Measurements from ENCODE around the gene BANP.
"Not testable (repeated sequence)": the region's sequence is repeated elsewhere in the genome, so short reads cannot be mapped to it uniquely, and the experiment has no call there.

BANP gene

DNA sequence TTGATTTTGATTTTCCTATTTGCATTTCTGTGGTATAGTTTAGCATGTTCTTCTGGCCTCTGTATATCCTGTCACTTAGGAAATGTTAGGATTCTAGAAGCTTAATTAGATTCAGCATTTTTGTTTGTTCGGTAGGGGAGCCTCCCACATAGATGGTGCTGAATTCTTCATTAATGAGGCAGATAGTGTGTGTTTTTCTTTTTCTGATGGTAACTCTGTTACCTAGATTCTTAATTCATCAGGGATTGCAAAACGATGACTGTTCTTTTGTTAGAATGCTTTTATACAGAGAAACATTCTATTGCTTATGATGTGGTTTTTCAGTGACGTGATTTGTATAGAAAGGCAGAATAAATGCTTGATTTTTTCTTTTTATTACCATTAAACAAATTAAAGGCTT is 19.0 kb downstream of the BANP start:
- no peak for DNase-seq

DNA sequence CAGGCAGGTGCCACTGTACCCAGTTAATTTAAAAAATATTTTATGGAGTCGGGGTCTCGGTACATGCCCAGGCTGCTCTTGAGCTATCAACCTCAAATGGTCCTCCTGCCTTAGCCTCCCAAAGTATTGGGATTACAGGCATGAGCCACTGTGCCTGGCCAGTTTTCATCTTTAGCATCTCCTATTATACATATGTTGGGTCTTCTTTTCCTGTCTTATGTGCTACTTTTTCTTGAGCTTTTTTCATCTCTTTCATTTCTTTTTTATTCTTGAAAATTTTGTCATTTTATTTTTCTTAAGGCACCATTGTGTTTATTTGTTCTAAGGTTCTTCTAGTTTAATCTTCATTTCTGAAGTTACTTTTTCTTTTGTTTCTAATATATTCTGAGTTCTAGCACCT is 20.7 kb downstream of the BANP start:
- DNase-seq, result no peak

DNA sequence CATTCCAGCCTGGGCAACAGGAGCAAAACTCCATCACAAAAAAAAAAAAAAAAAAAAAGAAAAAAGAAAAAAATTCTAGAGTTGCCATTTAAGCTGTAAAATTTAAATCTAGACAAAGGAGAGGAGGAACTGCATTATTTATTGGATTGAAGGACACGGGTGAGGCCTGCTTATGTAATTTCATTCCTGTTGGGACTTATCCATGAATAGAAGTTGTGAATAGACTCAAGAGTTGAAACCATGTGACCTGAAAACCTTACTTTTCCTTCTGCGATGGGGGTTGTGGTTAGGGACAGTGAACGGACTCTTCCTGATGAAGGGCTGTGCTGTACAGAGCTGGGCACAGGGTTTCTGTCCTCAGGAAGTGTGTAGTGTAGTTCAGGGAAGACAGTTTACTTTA is 22.5 kb downstream of the BANP start:
- no peak for DNase-seq

DNA sequence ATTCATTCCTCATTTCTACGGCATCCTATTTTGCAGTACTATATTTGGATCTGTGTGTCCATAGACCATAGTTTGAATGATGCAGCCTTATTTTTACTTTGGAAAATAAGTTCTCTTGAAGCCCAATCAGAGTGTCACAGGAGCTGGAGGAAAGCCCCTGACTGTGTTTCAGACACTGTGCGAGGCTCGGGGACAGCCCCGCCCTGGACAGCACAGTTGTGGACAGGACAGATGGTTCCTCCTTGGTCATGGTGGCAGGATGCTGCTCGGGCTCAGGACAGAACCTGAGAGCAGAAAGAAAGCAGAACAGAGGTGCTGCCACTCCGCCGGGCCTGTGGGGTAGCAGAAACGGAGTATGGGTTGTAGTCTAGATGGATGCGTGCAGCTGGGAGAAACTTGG is 22.9 kb downstream of the BANP start:
- no peak for DNase-seq

DNA sequence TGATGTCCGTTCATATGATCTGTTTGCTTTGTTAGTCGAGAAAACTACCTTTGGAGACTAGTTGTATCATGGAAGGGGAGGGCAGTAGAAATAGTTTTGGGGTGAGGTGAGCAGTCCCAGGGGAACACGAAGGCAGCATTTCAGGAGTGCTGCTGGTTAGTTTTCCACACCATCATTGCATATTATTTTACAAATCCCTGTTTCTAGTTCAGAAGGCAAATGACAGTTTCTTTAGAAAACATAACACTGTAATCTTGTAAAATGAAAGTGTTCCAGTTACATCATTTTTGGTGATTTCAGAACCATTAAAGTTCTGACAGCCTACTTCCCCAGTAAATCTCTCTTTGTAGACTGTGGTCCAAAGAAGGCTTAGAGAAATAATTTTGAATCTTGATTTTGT is 25.4 kb downstream of the BANP start:
- DNase-seq, result no peak

DNA sequence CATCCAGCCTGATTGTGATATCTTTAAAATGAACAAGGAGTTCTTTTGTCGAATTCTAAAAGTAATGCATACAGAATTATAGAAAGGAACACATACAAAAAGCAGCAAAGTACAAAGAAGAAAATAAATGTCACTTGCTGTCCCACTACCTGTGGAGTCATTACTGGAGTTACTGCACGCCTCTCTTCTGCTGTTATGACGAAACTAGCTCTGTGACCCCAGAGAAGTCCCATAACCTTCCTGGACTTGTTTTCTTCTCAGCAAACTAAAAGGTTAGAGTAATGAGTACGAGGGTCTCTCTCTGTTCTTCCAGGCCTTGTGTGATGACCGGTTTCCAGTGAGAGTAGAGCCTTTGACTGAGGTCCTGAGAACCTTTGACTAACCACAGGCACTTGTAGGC is 26.9 kb downstream of the BANP start:
- DNase-seq, result no peak

DNA sequence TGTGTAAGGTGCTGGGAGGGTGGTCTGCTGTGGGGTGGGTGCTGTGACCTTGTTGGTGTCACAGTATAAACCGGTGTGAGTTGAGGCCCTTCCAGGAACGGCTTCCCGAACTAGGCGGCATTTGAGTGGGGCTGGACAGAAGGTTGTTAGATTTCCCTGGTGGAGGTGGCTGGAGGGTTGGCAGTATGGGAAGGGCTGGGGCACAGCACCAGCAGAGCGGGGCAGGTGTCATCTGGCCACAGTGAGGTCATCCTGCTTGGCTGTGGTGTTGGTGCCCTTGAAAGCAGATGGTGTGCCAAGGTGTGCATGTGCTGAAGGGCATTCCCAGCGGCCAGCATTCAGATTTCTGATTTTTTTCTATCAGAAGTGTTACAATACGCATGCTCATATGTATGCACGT is 28.1 kb downstream of the BANP start:
- DNase-seq, result no peak

DNA sequence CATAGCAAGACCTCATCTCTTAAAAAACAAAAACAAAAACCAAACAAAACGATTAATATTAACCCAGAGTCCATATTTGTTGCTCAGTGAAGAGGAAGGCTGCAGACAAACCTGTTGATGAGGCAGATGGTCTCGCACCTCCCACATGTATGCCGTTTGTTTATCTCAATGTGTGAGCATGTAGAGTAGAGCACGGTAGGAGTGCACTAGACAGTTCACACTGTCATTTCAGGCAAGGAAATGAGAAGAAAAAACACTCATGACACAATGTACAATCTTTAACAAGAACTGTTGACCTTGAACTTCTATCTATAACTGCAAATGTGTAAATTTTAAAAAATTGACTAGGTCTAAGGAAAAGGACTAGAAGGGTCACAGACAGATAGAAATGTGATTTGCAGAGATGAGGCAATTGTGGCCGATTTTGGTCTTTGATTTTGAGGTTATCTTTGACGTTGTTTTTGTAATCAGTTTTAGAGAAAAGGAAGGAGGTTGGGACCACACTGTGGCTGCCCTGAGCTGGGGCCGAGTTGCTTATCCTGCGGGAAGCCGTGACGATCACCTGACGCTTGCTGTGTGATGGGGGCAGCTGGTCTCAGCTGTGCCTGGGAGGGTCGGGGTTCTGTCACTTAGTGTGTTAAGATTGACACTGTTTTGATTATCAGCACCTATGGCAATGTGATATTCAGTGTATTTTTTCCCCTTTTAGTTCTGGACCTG is 28.8 kb downstream of the BANP start:
- not testable (repeated sequence) for DNase-seq

DNA sequence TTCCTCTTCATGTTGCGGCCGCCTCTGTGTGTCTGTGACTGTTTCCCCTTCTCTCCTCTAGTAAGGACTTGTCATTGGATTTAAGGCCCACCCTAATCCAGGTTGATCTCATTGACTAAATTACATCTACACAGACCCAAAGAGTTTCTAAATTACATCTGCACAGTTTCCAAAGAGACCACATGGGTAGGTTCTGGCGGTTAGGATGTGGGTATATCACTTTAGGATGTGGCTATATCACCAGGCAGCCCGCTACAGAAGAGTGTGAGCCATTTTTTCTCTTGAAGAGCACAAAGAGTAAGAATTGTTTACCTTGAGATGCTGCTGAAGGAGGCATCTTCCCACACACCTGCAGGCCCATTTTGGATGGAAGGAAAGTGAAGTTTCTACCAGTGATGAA is 30.1 kb downstream of the BANP start:
- DNase-seq, result not testable (repeated sequence)

DNA sequence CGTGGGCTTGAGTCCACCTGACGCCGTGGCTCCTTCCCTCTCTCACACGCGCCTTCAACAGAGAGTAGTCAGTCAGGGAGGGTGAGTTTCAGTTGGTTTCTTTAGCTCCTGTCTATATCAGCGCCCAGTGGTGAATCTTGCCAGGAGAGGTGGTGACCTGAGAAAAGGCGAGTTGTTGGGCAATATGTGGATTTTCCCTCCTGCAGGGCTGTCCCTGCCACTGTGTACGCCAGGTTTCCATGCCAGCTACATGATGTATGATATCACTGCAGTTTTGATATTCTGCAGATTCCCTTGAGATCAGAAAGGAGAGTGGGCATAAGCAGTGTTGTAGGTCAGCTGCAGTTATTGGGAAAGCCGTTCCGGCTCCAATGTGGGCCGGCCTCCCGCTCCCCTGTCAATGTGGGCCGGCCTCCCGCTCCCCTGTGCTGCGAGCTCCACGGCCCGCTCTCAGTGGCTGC is 31.4 kb downstream of the BANP start:
- DNase-seq, result no peak

DNA sequence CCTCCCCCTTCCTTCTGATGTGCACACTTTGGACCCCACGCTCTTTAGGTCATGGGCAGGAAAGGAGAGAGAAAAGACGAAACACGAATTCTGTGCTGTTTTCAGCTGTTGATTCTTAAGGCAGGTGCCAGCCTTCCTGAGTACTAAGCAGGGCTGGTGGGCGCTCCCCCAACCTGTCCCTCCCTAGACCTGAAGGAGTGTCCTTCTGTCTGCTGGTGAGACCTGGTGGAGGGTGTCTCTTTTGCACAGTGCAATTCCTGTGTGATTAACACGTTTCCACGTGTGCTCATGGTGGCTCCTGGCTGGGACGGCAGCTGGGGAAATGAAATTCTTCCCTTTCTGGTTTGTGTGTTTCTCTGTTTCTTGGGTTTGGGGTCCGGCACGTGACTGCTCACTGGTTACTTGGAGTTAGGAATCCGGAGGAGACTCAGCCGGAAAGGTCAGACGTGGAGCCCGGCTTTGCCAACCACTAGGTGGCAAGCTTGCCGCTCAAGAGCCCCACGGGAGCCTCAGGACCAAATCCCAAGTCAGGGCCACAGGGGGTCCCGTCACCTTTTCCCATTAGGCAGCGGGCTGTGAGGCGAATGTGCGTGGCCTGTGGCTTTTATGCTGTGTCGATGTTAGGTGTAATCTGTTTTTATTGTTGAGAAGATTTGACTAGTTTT is 32.0 kb downstream of the BANP start:
- DNase-seq, result not testable (repeated sequence)

DNA sequence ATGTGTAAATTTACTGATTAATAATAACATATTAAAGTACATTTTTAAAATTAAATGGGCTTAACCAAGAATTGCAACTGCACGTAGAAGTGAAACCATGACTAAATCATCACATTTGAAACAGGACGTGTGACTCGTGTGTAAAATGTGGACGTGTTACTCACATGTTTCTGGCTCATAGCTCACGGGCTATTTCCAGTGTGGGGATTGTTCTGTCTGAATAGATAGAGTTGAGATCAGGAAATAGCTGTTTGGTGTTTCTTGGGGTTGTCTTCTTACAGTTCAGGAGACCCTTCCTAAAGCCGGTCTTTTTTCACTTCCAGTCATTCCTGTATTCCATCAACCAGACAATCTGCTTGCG is 32.5 kb downstream of the BANP start:
- not testable (repeated sequence) for DNase-seq

DNA sequence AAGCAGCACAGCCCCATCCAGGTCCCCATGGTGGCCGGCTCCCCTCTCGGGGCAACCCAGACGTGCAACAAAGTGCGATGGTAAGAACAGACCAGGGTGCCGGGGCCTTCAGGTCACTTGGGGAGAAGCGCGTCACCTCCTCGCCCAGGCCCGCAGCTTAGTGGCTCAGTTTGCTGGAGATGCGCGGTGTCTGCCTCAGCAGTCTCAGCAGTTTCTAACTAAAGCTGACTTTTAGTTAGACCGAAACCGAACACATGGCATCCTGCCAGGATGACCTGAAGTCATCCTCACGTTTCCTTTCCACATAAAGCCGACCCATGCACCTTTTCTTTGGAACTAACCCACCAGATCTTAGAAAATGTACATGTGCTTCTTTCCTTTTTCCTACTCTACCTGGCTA is 32.9 kb downstream of the BANP start:
- not testable (repeated sequence) for DNase-seq

DNA sequence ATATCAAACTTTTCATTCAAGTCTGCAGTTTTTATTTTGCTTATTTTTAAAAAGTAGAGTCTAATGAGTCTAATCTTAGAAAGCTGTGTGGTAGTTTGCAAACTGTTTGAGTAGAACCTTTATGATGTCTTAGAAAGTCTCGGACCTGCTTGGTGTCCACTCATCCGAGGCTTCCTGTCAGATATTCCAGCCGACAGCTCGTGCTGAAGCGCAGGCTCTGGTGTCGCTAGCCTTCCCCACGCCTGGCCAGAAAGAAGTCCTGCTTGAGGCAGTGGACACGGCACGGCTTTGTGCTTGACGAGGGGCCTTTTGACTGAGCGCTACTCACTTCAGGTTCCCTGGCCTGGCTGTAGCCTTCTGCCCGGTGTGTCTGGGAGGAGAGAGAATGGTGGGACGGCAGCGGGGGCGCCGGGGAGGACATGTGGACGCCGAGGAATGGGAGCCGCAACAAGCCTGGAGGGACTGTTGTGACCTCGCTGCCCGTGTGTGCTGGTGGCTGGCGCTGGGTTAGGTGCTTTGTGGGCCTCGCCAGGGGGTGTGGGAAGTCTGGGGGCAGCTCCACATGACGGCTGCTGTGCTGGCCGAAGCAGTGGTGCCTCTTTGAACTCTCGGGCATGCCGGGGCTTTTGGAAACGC is 33.5 kb downstream of the BANP start:
- DNase-seq, result no peak

DNA sequence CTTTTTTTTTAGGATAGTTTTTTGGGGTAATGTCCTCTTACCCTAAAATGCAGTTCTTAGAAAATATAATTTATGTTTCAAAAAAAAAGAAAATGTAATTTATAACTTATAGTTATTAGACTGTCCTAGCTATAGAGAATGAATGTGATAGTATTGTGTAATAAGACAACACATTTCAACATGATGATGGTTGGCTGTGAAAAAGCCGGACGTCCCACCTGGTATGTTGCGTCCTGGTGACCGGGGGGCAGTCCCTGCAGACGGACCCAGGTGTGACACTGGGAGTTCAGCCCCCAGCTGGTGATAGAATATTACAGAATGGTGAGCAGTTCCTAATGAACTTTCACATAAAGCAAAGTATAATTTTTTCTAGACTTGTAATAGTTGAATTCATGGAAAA is 34.3 kb downstream of the BANP start:
- DNase-seq, result not testable (repeated sequence)

DNA sequence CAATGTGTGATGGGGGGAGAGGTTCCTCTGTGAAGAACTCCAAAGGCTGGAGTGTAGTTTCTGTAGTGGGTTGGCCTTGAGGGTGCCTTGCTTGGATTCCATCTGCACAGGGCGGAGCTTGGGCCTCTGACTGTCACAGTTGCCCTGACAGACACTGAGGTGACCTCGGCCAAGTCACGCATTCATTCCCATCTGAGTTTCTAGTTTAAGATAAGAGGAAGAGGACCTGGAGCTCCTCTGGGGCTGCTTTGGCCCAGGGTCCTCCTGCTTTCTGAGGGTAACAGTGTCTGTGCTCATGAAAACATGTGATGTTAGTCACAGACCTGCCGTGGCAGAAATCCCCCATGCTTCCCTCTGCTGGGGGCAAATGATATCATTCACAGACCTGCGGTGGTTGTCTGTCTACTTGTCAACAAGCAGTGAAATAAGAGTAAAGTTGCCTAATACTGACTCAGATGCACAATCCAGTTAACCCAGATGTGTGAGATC is 35.2 kb downstream of the BANP start:
- not testable (repeated sequence) for DNase-seq

DNA sequence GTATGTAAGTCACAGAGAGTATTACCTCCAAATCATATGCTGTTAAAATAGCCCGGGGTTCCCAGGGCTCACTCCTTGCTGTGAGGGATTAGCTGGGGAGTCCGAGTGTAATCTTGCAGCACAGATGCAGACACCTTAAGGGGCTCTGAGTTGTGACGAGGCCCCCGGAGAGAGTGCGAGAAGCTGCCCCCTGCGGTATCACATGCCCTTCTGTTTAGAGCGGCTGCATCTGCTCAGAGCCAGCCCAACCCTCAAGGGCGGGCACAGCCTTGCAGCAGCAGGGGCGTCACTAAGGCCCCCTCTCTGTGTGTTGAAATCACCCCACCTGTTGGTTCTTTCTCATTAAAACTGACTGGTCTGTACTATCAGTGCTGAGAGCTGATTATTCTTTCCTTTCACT is 37.4 kb downstream of the BANP start:
- DNase-seq, result not testable (repeated sequence)

DNA sequence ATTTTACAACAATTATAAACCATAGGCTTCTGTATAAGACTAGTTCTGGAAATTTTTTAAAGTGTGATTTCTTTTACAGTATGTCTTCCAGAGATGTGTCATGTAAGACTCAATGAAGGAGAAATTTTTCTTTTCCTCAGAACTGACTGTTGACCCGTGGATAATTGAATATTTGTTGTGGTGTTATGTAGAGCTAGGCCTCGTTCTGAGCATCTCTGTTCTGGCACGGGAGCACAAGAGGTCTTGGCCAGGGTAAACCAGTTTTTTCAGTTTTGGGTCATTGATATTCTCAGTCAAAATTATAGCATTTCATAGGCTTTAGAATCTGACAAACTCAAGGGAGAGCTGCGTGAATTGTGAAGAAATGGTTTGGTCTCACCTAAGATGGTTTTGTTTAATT is 39.0 kb downstream of the BANP start:
- DNase-seq, result not testable (repeated sequence)

DNA sequence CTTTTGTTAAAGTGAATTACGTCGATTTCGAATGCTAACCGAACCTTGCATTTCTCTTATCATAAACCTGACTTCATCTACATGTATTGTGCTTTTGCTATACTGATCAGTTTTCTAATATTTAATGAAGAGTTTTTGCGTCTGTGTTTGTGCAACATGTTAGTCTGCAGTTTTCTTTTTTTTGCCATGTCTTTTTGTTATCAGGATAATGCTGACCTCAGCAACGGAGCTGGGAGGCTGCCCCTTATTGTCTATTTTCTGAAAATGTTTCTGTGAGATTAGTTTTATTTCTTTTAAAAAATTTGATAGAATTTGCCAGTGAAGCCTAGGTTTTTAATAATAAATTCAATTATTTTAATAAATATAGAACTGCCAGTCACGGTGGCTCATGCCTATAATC is 40.9 kb downstream of the BANP start:
- not testable (repeated sequence) for DNase-seq

DNA sequence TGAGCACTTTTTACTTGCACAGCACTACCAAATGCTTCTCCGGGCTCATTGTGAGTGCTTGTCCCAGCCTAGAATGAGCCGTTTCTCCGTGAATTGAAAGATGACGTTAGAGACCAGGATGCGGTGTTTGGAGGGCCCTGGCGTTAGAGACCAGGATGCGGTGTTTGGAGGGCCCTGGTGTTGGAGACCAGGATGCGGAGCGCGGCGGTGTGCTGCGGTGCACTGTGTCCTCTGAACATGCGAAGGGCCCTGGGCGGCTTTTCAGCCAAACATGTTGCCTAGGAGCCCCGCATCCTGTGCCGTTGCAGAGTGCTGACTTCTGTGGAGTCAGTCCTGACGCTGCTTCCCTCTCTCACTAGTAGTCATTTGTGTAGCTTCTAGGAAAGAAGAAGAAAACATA is 42.7 kb downstream of the BANP start:
- DNase-seq, result no peak

DNA sequence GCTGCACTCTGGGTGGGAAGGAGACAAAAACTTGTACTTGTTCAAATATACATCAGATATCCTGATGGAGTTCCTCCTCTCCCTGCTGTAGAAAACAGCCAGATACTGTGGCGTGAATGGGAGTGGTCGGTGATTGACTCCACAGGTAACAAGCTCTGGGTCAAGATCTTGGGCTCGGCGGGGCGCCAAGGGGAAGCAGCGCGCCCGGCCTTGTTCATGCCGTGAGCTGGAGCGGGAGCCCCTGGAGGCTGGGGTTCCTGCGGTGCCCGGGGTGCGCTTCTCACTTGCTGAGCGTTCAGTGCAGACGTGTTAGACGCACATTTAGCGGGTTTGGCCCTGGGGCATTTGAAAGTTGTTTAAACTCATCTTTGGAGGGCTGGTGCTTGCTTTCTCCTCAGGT is 44.4 kb downstream of the BANP start:
- DNase-seq, result no peak

DNA sequence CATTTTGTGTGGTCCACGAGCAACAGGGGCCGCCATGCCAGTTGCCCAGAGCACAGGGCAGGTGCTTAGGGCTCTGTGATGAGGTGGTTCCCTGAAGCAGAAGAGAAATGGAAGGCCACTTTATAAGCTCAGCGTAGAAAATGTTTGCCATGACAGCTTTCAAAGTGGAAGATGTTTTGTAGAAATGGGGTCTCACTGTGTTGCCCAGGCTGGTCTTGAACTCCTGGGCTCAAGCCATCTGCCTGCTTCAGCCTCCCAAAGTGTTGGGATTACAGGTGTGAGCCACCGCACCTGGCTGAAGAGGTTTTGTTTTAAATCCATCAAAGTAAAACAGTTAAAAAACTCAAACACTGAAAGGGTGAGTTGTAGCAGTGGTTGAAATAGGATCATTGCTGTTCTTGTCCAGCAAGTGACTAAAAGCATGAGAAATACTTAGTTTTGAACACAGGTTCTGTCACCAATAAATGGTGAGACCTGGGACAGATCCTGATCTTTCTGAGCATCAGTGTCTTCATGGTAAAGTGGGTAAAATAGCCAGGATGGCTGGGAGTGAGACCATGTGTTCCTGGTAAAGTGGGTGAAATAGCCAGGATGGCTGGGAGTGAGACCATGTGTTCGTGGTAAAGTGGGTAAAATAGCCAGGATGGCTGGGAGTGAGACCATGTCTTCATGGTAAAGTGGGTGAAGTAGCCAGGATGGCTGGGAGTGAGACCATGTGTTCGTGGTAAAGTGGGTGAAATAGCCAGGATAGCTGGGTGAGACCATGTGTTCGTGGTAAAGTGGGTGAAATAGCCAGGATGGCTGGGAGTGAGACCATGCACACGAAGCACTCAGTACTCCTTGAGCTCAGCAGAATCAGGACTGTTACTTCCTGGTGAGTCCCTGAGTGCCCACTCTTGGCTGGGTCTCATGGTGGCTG is 46.0 kb downstream of the BANP start:
- no peak for DNase-seq

DNA sequence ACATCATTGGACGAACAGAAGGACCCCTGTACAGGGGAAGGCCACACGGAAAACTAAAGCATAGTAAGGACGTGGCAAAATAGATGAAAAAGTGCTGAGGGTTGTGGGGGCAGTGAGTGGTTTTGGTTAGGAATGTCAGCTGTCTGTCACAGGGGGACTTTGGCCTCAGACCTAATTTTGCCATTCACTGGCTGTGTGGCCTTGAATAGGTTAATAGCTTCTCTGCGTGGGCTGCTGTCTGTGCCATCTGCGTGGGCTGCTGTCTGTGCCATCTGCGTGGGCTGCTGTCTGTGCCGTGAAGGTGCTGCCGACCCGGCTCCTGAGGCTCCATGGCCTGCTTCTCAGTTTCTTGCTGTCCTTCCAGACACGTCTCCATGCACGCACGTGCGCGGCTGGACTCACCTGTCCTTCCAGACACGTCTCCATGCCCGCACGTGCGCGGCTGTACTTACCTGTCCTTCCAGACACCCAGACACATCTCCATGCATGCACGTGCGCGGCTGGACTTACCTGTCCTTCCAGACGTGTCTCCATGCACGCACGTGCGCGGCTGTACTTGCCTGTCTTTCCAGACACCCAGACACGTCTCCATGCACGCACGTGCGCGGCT is 47.1 kb downstream of the BANP start:
- not testable (repeated sequence) for DNase-seq
